H1 (cell line): Measurements from ENCODE around the gene FAM53B. TPM values are rescaled to one million over a fixed set of nuclear protein-coding genes. Genes with fewer than 3 reads are reported as not detected.

Source experiments
- EGR1 ChIP-seq: IDR thresholded peaks from 2 replicates; pipeline ENCODE4 v1.6.1; 2011; ENCODE audit warnings: low read depth, low read length, borderline replicate concordance
- polyA plus RNA-seq, 7 experiments: library from polyadenylated mRNA; depleted of rRNA in 3 of 7; stranded (reverse) in 5 of 7; unstranded in 2 of 7; fragments of >200 nt in 5 of 7; fragments of 200-250 nt in 2 of 7; gene quantifications; 1 replicate in 5 of 7; 2 replicates in 1 of 7; 4 replicates in 1 of 7; pipeline versions ENCODE4 v1.2.1 to v1.2.3, GENCODE V29; 2011 to 2013; ENCODE audit warnings: missing spikeins in 2 of 7, mixed read lengths in 2 of 7
- total RNA-seq: library from RNA; stranded (reverse); fragmentation: NEBNext Ultra II Directional; extraction: Animal tissue kit (Norgen Biotek cat#: 25700); gene quantifications from 2 replicates; pipeline ENCODE4 v1.2.1, GENCODE V29; 2021

Gene FAM53B
- total and polyA plus RNA-seq, 2 of the 8 experiments (the other 6 are each of a cell fraction or from before 2014, with no cell fraction given): 5.3 to 14.4 TPM

DNA sequence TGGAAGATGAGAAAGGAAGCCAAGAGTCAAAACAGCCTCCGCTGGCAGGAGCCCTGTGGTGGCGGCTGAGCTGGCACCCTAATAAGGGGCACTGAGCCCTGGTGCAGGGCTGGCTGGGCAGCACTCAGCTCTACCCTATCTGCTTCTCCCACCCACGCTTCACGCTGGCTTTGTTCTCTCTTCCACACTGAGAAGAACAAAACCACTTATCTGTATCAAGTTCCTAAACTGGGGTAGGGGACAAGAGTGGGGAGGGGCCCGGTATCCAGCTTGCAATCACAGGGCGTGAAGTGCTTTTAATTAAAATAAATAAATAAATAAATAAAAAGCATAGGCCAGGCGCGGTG is 52.1 kb downstream of the FAM53B start (continued):
- TF ChIP-seq EGR1: no peak
